DND-41 (cell line): ENCODE results near the gene BRCC3.
A peak's percentile ranks its signal among the peaks of the same experiment; 100 is the strongest.

ENCODE experiments used
- ATAC-seq: fragments of 200-7000 bp; cut with Tn5 transposase; 3 replicates; pipeline ENCODE4 v1.9.1; 2021; ENCODE audit warnings: low read depth; ENCODE audit not compliant: insufficient read depth
- DNase-seq: peaks from one replicate; pipeline ENCODE4 v3.0.0-alpha.2; 2020
- H2AFZ ChIP-seq: 2 replicates; pipeline ENCODE4 v1.6.0; 2012; ENCODE audit warnings: low read depth, low read length
- H3K27ac ChIP-seq: 2 replicates; pipeline ENCODE4 v1.5.1; 2012; ENCODE audit warnings: low read length, inconsistent platforms
- H3K27me3 ChIP-seq: fragments of 200-600 bp; sonication (generic); 2 replicates; pipeline ENCODE4 v1.6.0; 2012; ENCODE audit warnings: low read length, mild to moderate bottlenecking, inconsistent platforms; ENCODE audit not compliant: insufficient read depth, poor library complexity
- H3K36me3 ChIP-seq: 2 replicates; pipeline ENCODE4 v1.5.1; 2012; ENCODE audit warnings: low read length, inconsistent platforms; ENCODE audit not compliant: insufficient read depth
- H3K4me1 ChIP-seq: 2 replicates; pipeline ENCODE4 v1.5.1; 2012; ENCODE audit warnings: mild to moderate bottlenecking, low read length; ENCODE audit not compliant: insufficient read depth
- H3K4me2 ChIP-seq: 2 replicates; pipeline ENCODE4 v1.6.0; 2012; ENCODE audit warnings: mild to moderate bottlenecking, moderate library complexity, low read length, inconsistent platforms; ENCODE audit not compliant: insufficient read depth
- H3K4me3 ChIP-seq, 2 experiments: fragments of 200-600 bp in 1 of 2; shearing (Covaris generic) in 1 of 2; 2 replicates each; pipeline ENCODE4 v1.5.1; 2012 to 2016; ENCODE audit warnings: inconsistent platforms in 2 of 2, low read length in 2 of 2, mild to moderate bottlenecking in 2 of 2, low read depth in 1 of 2, moderate library complexity in 1 of 2
- H3K79me2 ChIP-seq: 2 replicates; pipeline ENCODE4 v1.6.0; 2012; ENCODE audit warnings: low read length, inconsistent platforms; ENCODE audit not compliant: insufficient read depth
- H3K9ac ChIP-seq: 2 replicates; pipeline ENCODE4 v1.6.0; 2012; ENCODE audit warnings: low read depth, mild to moderate bottlenecking, inconsistent platforms, low read length, moderate library complexity
- H3K9me3 ChIP-seq: 2 replicates; pipeline ENCODE4 v1.5.1; 2012; ENCODE audit warnings: low read length, moderate library complexity, mild to moderate bottlenecking, inconsistent platforms; ENCODE audit not compliant: insufficient read depth, severe bottlenecking
- H4K20me1 ChIP-seq: 2 replicates; pipeline ENCODE4 v1.6.0; 2012; ENCODE audit warnings: low read length; ENCODE audit not compliant: insufficient read depth
- CTCF ChIP-seq: IDR thresholded peaks from 2 replicates; pipeline ENCODE4 v1.5.1; 2012; ENCODE audit warnings: borderline replicate concordance, low read length, moderate library complexity, mild to moderate bottlenecking; ENCODE audit not compliant: poor library complexity, severe bottlenecking; ENCODE audit errors: extremely low read depth
- EZH2 ChIP-seq: IDR thresholded peaks from 3 replicates; pipeline ENCODE4 v1.6.1; 2012; ENCODE audit warnings: borderline replicate concordance, low read depth, mild to moderate bottlenecking, moderate library complexity, low read length, inconsistent platforms; ENCODE audit not compliant: severe bottlenecking

BRCC3 gene

GRCh38 chrX:155148724-155149537, 77.6 kb downstream of the BRCC3 start:
- DNase-seq (peak; percentile 39), ATAC-seq (peak; percentile 62)
- Histone ChIP-seq H3K27ac (no peak overlapping the region), H3K36me3 (no peaks in the 10 kb centered on the region), H3K79me2 (no peaks in the 10 kb centered on the region), H4K20me1 (no peaks in the 10 kb centered on the region), H3K4me1 (no peaks in the 10 kb centered on the region), H3K4me2 (no peak overlapping the region), H3K9ac (no peak overlapping the region), H3K27me3 (no peaks in the 10 kb centered on the region), H3K9me3 (no peaks in the 10 kb centered on the region), H3K4me3 (no peak overlapping the region), H2AFZ (no peak overlapping the region)
- TF ChIP-seq CTCF: peak; percentile 73
- TF ChIP-seq EZH2: no peak

- Histone ChIP-seq H3K4me2 (no peak overlapping the region), H4K20me1 (no peaks in the 10 kb centered on the region), H3K79me2 (no peaks in the 10 kb centered on the region), H2AFZ (no peak overlapping the region), H3K9me3 (no peaks in the 10 kb centered on the region), H3K27me3 (no peaks in the 10 kb centered on the region), H3K4me3 (no peak overlapping the region), H3K36me3 (no peaks in the 10 kb centered on the region), H3K27ac (no peak overlapping the region), H3K9ac (no peak overlapping the region), H3K4me1 (no peaks in the 10 kb centered on the region)
- TF ChIP-seq EZH2 (no peak), CTCF (no peak)
- ATAC-seq (no peak), DNase-seq (no peak)
These were observed 98.6 kb downstream of the BRCC3 start for GRCh38 chrX:155169881-155170280.
